H1 (cell line): ENCODE results near the gene C2CD3. TPM values are rescaled to one million over a fixed set of nuclear protein-coding genes. Genes with fewer than 3 reads are reported as not detected.

Experiments
- BACH1 ChIP-seq: IDR thresholded peaks from 2 replicates; pipeline ENCODE4 v1.6.1; 2012; ENCODE audit warnings: low read length, improper control_type of control experiment
- RAD21 ChIP-seq, 2 experiments: IDR thresholded peaks in 1 of 2; conservative IDR thresholded peaks in 1 of 2; 2 replicates each; pipeline ENCODE4 v1.6.1; 2011; ENCODE audit warnings: low read depth in 2 of 2, low read length in 2 of 2, improper control_type of control experiment in 1 of 2, inconsistent platforms in 1 of 2, mild to moderate bottlenecking in 1 of 2, moderate library complexity in 1 of 2
- polyA plus RNA-seq, 7 experiments: library from polyadenylated mRNA; depleted of rRNA in 3 of 7; stranded (reverse) in 5 of 7; unstranded in 2 of 7; fragments of >200 nt in 5 of 7; fragments of 200-250 nt in 2 of 7; gene quantifications; 1 replicate in 5 of 7; 2 replicates in 1 of 7; 4 replicates in 1 of 7; pipeline versions ENCODE4 v1.2.1 to v1.2.3, GENCODE V29; 2011 to 2013; ENCODE audit warnings: missing spikeins in 2 of 7, mixed read lengths in 2 of 7
- total RNA-seq: library from RNA; stranded (reverse); fragmentation: NEBNext Ultra II Directional; extraction: Animal tissue kit (Norgen Biotek cat#: 25700); gene quantifications from 2 replicates; pipeline ENCODE4 v1.2.1, GENCODE V29; 2021

C2CD3 gene
- total and polyA plus RNA-seq, 2 of the 8 experiments (the other 6 are each of a cell fraction or from before 2014, with no cell fraction given): 11.0 to 29.1 TPM

DNA sequence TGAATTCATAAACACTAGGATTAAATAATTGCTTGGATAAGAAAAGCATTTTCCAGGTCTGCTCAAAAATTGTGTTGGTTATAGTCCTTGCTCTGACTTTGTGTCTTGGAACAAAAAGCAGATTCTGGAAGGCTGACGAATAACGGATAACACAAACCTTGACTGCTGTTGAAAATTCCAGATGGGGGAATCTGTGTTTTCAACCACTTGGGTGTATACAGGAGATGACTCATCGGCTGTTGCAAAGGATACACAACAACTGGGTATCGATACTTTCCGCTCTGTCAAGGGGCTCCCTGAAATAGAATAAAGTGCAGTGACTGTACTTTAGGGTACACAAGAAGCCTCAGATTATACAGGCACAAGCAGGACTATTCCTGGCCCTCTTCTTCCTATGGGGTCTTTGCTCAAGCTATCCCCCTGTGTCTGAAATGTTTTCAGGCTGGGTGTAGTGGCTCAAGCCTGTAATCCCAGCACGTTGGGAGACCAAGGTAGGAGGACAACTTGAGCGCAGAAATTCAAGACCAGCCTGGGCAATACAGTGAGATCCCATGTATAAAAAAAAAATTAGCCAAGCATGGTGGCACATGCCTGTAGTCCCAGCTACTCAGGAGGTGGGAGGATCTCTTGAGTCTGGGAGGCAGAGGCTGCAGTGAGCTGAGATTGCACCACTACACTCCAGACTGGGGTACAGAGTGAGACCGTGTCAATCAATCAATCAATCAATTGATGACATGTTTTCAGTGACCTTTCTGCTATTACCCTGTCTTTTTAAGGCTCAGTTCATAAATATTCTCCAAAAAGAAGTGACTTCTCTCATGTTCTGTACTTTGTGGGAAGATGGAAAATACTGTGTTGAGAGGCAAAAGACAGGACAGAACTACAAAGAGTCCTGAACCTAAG, 113.3 kb downstream of the C2CD3 start (continued):
- TF ChIP-seq BACH1 (no peak), RAD21 (IDR thresholded peaks at IDR 0.05 in 1 of 2, conservative IDR thresholded peaks at IDR 0.05 in 1 of 2; ENCODE audit: low read depth in 2 of 2, low read length in 2 of 2) (no peak)
- TF ChIP-seq, all 59 proteins: peak for 0
